ENCODE measurements around the gene MAGI1.
"Not testable (repeated sequence)": the region's sequence is repeated elsewhere in the genome, so short reads cannot be mapped to it uniquely, and the experiment has no call there.

MAGI1 gene

DNA sequence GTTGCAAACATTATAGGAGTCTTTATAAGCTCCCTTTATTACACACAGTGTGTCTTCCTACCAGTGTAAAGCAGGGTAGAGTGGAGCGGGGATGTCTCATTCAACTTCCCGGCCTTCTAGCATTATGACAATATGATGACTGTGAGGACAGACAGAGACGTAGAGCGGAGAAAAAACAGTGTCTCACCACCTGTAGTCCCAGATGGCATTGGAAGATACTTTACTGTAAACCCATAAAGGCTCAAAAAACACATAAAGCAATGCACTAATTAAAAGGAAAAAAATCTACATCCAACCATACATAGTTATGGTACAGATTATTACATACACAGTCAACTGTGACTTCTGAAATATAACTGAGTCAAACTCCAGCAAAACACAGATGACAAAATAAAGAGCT lies 383.7 kb downstream of the MAGI1 start:
- no peak for DNase-seq

DNA sequence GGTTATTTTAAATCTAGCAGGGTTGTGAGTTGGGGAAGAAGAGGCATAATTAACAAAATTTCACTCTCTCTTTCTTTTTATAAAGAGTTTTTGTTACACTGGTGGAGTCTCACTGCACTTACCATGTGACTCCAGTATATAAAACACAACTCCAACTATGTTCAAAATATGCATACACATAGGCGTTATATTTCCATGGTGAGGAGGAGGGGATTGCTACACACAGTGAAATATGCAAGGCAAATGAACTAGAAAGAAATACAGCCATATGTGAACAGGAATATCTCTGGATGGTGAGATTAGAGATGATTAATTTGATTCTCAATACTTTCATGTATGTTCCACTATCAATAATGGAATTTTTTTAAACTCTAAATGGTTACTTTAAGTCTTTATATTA lies 385.0 kb downstream of the MAGI1 start:
- no peak for DNase-seq

GRCh38 chr3:65650247-65650646 lies 388.5 kb downstream of the MAGI1 start:
- DNase-seq, result no peak

DNA sequence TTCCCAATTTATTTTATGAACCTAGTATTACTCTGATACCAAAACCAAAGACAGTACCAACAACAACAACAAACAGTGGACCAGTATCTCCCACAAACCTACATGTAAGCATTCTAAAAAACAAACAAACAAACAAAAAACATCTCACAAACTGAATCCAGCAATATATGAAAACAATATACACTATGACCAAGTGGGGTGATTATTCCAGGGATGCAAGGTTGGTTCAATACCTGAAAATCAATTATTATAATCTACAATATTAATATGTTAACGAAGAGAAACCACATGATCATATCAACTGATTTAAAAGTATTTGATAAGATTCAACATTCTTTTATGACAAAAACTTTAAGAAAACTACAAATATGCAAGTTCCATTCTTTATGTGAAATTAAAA lies 391.3 kb downstream of the MAGI1 start:
- no peak for DNase-seq

DNA sequence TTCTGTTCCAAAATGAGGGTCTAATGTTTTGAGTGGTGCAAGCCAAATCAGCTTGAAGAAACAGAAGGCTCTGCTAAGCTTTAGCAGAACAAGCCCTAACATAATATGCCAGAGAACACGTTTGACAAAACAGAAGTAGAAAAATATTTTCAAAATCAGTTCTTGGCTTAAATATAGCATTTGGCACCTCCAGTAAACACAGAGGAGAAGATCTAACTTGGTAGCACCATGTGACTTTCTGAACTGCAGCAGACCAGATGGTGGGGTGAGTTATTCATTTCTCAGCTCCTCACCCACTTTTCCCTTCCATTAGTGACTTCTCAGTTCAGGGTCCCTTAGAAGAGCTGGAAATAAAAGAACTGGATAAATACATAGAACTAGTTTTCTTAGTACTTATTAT lies 395.8 kb downstream of the MAGI1 start:
- DNase-seq, result no peak

DNA sequence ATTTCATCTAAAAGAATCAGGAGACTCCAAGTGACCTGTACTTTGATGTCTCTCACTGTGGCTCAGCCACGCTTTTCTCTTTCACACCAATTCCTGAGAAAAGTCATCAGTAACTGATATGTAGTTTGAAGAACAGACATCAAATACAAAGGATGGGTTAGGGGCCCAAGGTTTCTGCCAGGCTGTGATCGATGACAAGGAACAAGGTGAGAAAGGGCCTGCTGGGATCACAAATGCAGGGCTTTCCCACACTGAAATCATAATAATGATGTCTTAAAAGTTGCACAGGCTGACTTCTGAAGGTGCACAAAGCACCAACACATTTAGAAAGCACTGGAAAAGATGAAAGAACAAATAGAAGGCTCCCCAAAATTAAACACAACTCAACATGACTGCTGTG lies 396.9 kb downstream of the MAGI1 start:
- no peak for DNase-seq

- DNase-seq, result no peak
These were observed 397.7 kb downstream of the MAGI1 start for GRCh38 chr3:65641045-65641444.

- DNase-seq, result no peak
These were observed 399.3 kb downstream of the MAGI1 start for GRCh38 chr3:65639444-65639843.

DNA sequence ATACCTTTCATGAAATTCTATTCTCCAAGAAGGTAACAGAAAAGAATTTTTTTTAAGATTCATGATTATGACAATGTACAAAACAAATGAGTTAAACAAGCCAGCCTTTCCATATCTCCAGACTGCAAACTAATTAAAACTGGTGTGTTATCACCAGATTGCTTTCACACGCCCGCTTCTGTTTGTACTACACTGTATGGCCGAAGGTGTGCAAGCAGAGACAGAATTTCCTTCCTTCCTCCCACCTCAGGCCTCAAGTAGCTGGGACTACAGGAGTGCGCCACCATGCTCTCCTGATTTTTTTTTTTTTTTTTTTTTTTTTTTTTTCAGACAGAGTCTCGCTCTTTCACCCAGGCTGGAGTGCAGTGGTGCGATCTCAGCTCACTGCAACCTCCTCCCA lies 400.4 kb downstream of the MAGI1 start:
- DNase-seq, result no peak

- no peak for DNase-seq
These were observed 402.4 kb downstream of the MAGI1 start for GRCh38 chr3:65636326-65636725.

- no peak for DNase-seq
These were observed 403.1 kb downstream of the MAGI1 start for GRCh38 chr3:65635657-65636056.

DNA sequence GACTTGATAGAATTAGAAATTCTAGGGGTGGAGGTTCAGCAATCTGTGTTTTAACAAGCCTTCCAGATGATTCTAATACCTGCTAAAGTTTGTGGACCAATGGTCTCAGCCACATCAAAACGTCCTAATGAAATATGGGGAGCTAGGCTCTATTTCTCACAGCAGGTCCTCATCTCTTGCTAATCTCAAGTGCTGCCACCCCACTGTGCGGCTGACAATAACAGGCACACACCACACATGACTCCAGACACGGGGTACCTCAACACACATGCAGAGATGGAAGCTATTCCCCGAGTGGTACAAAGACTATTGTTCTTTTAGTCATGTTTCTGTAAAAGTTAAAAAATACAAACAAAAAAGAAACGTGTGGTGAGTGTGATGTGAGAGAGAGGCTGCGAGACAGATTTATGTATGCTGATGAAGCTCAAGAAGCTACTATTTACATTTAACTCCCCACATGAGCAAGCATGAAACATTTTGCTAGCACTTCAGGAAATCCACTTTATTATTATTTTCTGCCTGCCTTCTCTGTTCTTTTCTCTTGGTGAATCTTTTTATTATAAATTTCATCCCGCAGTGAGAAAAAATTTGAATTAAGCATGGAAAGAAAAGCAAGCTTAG lies 405.6 kb downstream of the MAGI1 start:
- no peak for DNase-seq

DNA sequence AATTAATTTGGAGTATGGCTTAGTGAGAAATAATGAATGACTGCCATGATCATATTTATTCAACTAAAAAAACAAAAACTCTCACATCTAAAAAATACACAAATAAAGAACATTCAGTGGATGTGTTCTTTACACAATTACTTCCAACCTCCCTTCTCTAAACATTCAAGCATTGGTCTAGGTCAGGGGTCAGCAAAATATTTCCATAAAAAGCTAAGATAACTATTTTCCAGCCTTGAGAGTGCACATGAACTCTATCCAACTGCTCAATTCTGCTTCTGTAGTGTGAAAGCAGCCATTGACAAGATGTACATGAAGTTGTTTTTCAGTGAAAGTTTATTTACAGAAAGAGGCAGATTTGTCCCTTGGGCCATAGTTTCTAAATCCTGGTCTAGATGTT lies 406.3 kb downstream of the MAGI1 start:
- no peak for DNase-seq

- DNase-seq, result no peak
These were observed 409.7 kb downstream of the MAGI1 start for GRCh38 chr3:65628978-65629377.

GRCh38 chr3:65627062-65627461 lies 411.7 kb downstream of the MAGI1 start:
- DNase-seq, result no peak

DNA sequence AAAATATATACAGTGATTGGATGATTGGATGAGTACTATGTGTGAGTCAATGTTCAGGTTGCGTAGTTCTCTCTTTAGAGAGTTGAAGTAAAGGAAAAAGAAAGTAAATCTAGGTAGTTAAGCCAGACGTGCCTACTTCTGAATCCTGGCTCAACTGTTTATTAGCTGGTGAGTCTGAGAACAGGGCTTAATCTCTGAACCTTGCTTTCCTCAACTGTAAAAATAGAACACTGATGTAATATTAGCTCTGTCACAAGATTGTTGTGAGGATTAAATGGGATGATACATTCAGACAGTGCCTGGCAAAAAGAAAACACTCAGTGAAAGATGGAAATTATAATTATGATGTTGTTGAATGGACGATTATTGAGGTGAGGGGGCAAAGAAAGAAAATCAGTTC lies 413.4 kb downstream of the MAGI1 start:
- no peak for DNase-seq

DNA sequence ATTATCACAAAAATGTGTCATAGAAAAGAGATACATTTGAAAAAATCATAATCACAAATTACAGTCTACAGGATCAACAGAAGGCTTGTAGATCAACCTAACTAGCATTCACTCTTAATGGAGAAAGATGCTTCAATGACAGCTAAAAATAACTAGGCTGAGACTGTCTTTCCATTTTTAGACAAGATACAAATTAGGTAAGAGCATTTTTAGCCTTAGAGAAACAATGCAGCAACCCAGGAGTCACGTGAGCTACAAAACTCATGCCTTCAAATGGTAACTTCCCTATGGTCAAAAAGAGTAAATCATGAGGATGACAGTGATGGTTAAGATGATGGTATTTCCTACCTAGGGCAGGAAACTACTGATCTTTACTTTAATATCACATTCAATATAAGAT lies 415.4 kb downstream of the MAGI1 start:
- DNase-seq, result no peak

- no peak for DNase-seq
These were observed 418.8 kb downstream of the MAGI1 start for GRCh38 chr3:65619888-65620287.

DNA sequence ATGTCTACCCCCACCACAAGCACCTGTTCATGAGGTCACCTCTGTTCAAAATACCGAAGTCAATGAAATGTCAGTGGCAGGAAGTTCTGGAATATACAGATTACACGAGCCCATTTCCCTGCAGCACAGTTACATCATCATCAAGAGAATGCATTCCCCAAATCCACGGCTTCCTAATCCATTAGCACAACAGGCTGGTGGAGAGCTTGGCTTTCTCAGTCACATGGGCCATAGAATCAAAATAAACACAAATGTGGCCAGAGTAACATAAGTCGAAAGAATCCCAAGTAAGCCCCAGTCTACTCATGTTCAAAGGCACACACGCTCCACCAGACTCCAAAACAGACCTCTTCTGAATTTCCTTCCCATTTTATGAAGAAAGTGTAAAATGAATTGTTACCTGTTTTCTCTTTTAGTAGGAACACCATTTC lies 419.3 kb downstream of the MAGI1 start:
- DNase-seq, result no peak

DNA sequence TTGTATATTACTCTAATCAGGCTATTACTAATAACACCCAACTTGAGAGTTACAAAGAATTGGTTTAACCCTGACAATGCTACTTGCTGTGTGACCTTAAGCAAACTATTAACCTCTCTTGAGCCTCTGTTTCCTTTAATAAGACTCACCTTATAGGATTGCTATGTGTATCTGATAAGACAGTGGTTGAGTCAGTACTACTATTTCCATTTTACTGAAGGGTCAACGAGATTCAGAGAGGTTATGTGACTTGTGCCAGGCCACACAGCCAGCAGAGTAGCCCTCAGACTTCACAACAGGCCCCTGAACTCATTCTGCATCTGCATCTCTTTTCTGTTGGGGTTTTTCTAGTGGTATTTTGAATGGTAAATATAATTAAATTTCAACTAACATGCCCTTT lies 420.1 kb downstream of the MAGI1 start:
- no peak for DNase-seq

DNA sequence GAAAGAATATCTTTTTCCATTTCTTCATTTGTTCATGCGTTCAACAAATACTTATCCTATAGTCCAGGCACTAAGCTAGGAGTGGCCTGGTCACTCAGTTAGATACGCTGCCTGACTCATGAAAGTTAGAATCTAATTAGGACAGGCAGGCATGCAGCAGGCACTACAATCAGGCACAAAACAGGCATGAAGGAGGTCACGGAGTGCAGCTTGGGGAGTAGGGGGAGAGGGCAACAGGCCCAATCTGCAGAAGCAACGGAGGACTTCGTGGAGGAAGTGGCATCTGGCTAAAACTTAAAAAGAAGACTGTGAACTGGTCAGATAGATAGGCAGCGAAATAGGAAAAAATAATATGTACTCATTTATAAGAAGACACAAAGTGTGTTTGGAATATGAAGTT lies 420.9 kb downstream of the MAGI1 start:
- no peak for DNase-seq

GRCh38 chr3:65617209-65617608 lies 421.5 kb downstream of the MAGI1 start:
- no peak for DNase-seq

DNA sequence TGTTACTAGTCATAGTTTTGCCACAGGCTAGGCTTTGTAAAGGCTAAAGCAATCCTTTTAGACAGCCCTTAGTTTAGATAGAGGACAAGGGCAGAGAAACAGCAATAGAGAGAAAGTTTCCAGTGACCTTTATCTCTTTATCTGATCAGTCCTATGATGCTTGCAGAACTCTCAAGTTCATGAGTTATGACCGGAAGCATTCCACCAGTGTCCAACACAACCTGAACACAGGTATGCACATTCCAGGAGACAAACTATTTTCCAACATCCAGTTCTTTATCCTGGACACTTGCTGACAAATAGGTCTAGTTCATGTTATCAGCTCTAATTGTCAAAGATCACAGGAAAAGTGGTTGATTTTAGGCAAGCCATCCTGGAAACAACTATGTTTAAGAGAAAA lies 422.2 kb downstream of the MAGI1 start:
- no peak for DNase-seq

DNA sequence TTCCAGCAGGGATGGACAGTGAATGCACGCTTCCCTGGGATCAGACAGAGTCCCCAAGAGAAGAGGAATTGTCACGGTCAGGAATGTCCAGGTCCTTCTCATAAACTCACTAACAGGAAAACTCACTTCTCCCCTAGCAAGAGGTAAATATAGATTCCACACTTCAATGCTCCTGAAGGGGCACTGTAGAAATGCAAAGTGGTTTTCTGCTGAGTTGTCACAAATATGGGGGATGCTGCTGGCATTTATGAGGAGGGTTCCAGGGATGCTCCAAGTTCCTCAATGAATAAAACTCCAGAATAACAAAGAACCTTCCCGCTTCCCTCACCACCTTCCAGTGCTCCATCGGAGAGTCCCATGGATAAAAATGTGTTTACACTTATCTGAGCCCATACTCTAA lies 423.4 kb downstream of the MAGI1 start:
- DNase-seq, result no peak

DNA sequence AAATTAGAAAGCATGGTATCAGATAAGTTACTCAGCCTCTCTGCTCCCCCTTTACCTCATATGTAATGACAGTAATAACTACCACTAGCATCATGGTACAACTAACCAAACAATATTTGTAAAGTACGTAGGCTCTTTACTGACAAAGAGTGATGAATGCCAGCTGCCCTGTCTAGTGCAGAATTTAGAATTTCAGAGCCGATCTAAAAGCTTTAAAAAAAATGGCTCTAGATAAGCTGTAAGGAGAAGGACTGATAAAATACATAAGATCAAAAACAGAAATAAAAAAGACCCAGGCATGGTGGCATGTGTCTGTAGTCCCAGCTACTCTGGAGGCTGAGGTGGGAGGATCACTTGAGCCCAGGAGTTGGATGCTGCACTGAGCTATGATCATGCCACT lies 424.1 kb downstream of the MAGI1 start:
- no peak for DNase-seq

DNA sequence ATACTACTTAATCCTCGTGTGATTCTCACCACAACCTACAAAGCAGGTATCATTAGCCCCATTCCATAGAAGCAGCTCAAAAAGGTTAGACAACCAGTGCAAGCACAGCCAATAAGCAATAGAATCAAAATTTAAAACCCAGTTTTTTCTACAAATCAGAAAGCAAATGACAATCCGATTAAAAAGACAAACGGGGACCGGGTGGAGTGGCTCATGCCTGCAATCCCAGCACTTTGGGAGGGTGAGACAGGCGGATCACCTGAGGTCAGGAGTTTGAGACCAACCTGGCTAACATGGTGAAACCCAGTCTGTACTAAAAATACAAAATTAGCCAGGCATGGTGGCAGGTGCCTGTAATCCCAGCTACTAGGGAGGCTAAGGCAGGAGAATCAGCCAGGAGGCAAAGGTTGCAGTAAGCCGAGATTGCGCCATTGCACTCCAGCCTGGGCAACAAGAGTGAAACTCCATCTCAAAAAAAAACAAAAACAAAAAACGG lies 430.7 kb downstream of the MAGI1 start:
- not testable (repeated sequence) for DNase-seq

All from NCI-H187 (cell line).